ENCODE measurements around the gene SLC25A1.

SLC25A1 gene

GRCh38 chr22:19213442-19214077 is 35.0 kb upstream of the SLC25A1 start:
- no peak overlapping the region for H3K4me3 ChIP-seq (ENCODE audit: low read length)
- TF ChIP-seq CTCF (conservative IDR thresholded peaks at IDR 0.05; ENCODE audit: low read depth, low read length): no peak
- DNase-seq (ENCODE audit: low read depth): no peak

GRCh38 chr22:19213001-19213400 is 34.5 kb upstream of the SLC25A1 start:
- no peak for TF ChIP-seq CTCF (conservative IDR thresholded peaks at IDR 0.05; ENCODE audit: low read depth, low read length)
- no peak for DNase-seq (ENCODE audit: low read depth)
- H3K4me3 ChIP-seq (ENCODE audit: low read length): no peak overlapping the region

GRCh38 chr22:19212302-19212870 is 33.9 kb upstream of the SLC25A1 start:
- TF ChIP-seq CTCF (conservative IDR thresholded peaks at IDR 0.05; ENCODE audit: low read depth, low read length): no peak
- DNase-seq (ENCODE audit: low read depth): no peak

GRCh38 chr22:19210188-19210587 is 31.7 kb upstream of the SLC25A1 start:
- TF ChIP-seq CTCF (conservative IDR thresholded peaks at IDR 0.05; ENCODE audit: low read depth, low read length): no peak
- no peak for DNase-seq (ENCODE audit: low read depth)
- no peak overlapping the region for H3K4me3 ChIP-seq (ENCODE audit: low read length)

More at GRCh38 chr22:19212302-19212870, 33.9 kb upstream of the SLC25A1 start:
- no peak overlapping the region for H3K4me3 ChIP-seq (ENCODE audit: low read length)

- no peak for TF ChIP-seq CTCF (conservative IDR thresholded peaks at IDR 0.05; ENCODE audit: low read depth, low read length)
- DNase-seq (ENCODE audit: low read depth): no peak
- H3K4me3 ChIP-seq (ENCODE audit: low read length): no peak overlapping the region
Observed at GRCh38 chr22:19208287-19208847, 29.8 kb upstream of the SLC25A1 start.

GRCh38 chr22:19207884-19208283 is 29.3 kb upstream of the SLC25A1 start:
- no peak for DNase-seq (ENCODE audit: low read depth)
- no peak for TF ChIP-seq CTCF (conservative IDR thresholded peaks at IDR 0.05; ENCODE audit: low read depth, low read length)
- H3K4me3 ChIP-seq (ENCODE audit: low read length): no peak overlapping the region

- H3K4me3 ChIP-seq (ENCODE audit: low read length): no peak overlapping the region
- no peak for DNase-seq (ENCODE audit: low read depth)
- TF ChIP-seq CTCF (conservative IDR thresholded peaks at IDR 0.05; ENCODE audit: low read depth, low read length): no peak
Observed at GRCh38 chr22:19207401-19207808, 28.9 kb upstream of the SLC25A1 start.

All from retinal pigment epithelial cell (primary cell).